Stimulated activated CD4-positive, alpha-beta T cell treated with anti-CD3 and anti-CD28 coated beads, Interleukin-1b, Interleukin-23, amount 100 ng/mL, for 4 hours (primary cell): Measurements from ENCODE around the gene SOX18.

Experiments used
- DNase-seq, 2 donors: peaks; one replicate each; pipeline ENCODE4 v3.0.0-alpha.2; 2020; ENCODE audit warnings: low read depth in 2 of 2

The SOX18 gene

GRCh38 chr20:64038565-64039292 lies 10.7 kb downstream of the SOX18 start:
- DNase-seq = peak; percentile 68 to 75

GRCh38 chr20:64038224-64038564 lies 11.2 kb downstream of the SOX18 start:
- DNase-seq = no peak

GRCh38 chr20:64037498-64038213 lies 11.8 kb downstream of the SOX18 start:
- no peak for DNase-seq

- no peak for DNase-seq
Observed at GRCh38 chr20:64037199-64037497, 12.3 kb downstream of the SOX18 start.

GRCh38 chr20:64036346-64037198 lies 12.9 kb downstream of the SOX18 start:
- no peak for DNase-seq

GRCh38 chr20:64035933-64036345 lies 13.5 kb downstream of the SOX18 start, which contains the start of gene C20orf204:
TSS of gene C20orf204 (plus strand) at chr20:64036182. CDS start at chr20:64036324, 142 bp downstream.
- DNase-seq = no peak

- no peak for DNase-seq
Observed at GRCh38 chr20:64035066-64035932, 14.1 kb downstream of the SOX18 start.

- DNase-seq = no peak
Observed at GRCh38 chr20:64033981-64034493, 15.4 kb downstream of the SOX18 start.

GRCh38 chr20:64032706-64033624 lies 16.5 kb downstream of the SOX18 start:
- DNase-seq = no peak

- no peak for DNase-seq
Observed at GRCh38 chr20:64031822-64032314, 17.6 kb downstream of the SOX18 start.

- no peak for DNase-seq
Observed at GRCh38 chr20:64030371-64031134, 18.9 kb downstream of the SOX18 start.

GRCh38 chr20:64029293-64030117 lies 19.9 kb downstream of the SOX18 start:
- no peak for DNase-seq

GRCh38 chr20:64027981-64028685 lies 21.3 kb downstream of the SOX18 start:
- DNase-seq = no peak

- no peak for DNase-seq
Observed at GRCh38 chr20:64025826-64026412, 23.5 kb downstream of the SOX18 start.

- no peak for DNase-seq
Observed at GRCh38 chr20:64025101-64025825, 24.2 kb downstream of the SOX18 start.

GRCh38 chr20:64024141-64024990 lies 25.1 kb downstream of the SOX18 start:
- DNase-seq = no peak
